Neural cell (in vitro differentiated cells): Measurements from ENCODE around the gene UBE2QL1. TPM values are rescaled to one million over a fixed set of nuclear protein-coding genes. Genes with fewer than 3 reads are reported as not detected.
A peak's percentile ranks its signal among the peaks of the same experiment; 100 is the strongest.

ENCODE experiments used
- H2AFZ ChIP-seq: fragments of 200-600, 300-800 bp; sonication (generic), shearing (Covaris generic); 2 replicates; pipeline ENCODE4 v1.6.0; 2014; ENCODE audit warnings: low read depth, mild to moderate bottlenecking, antibody characterized with exemption, low read length, moderate library complexity
- H3F3A ChIP-seq: fragments of 200-600 bp; shearing (Covaris generic); 2 replicates; pipeline ENCODE4 v1.6.1; 2016; ENCODE audit warnings: mild to moderate bottlenecking, moderate library complexity, mixed read lengths, antibody characterized with exemption, low read length; ENCODE audit not compliant: insufficient read depth, poor library complexity, severe bottlenecking
- H3K27ac ChIP-seq: fragments of 200-600, 300-800 bp; sonication (generic), shearing (Covaris generic); 2 replicates; pipeline ENCODE4 v1.5.1; 2014; ENCODE audit warnings: mild to moderate bottlenecking, low read length, moderate library complexity
- H3K27me3 ChIP-seq: fragments of 300-800, 200-600 bp; sonication (generic), shearing (Covaris generic); 2 replicates; pipeline ENCODE4 v1.6.0; 2014; ENCODE audit warnings: mild to moderate bottlenecking, low read depth, low read length, moderate library complexity; ENCODE audit not compliant: insufficient read depth
- H3K36me3 ChIP-seq: fragments of 300-800, 200-600 bp; sonication (generic), shearing (Covaris generic); 2 replicates; pipeline ENCODE4 v1.5.1; 2014; ENCODE audit warnings: mild to moderate bottlenecking, antibody characterized with exemption, low read length, moderate library complexity; ENCODE audit not compliant: insufficient read depth
- H3K4me2 ChIP-seq: fragments of 300-800, 200-600 bp; sonication (generic), shearing (Covaris generic); 2 replicates; pipeline ENCODE4 v1.6.0; 2014; ENCODE audit warnings: mild to moderate bottlenecking, low read length
- H3K4me3 ChIP-seq: fragments of 300-800, 200-600 bp; sonication (generic), shearing (Covaris generic); 2 replicates; pipeline ENCODE4 v1.5.1; 2014; ENCODE audit warnings: mild to moderate bottlenecking, low read length, moderate library complexity
- H3K79me2 ChIP-seq: fragments of 200-600 bp; shearing (Covaris generic); replicated peaks from 2 replicates; pipeline ENCODE4 v1.6.0; 2014; ENCODE audit warnings: mild to moderate bottlenecking, low read length, moderate library complexity; ENCODE audit not compliant: insufficient read depth
- H3K9ac ChIP-seq: fragments of 300-800, 200-600 bp; sonication (generic), shearing (Covaris generic); 2 replicates; pipeline ENCODE4 v1.6.1; 2016; ENCODE audit warnings: mild to moderate bottlenecking, low read length, mixed read lengths
- H3K9me2 ChIP-seq: fragments of 200-600 bp; shearing (Covaris generic); 2 replicates; pipeline ENCODE4 v1.6.1; 2016; ENCODE audit warnings: mild to moderate bottlenecking, low read length, mixed read lengths; ENCODE audit not compliant: insufficient read depth
- H3K9me3 ChIP-seq: fragments of 200-600, 300-800 bp; sonication (generic), shearing (Covaris generic); 2 replicates; pipeline ENCODE4 v1.6.1; 2016; ENCODE audit warnings: mild to moderate bottlenecking, mixed run types, low read length, moderate library complexity, mixed read lengths
- H4K20me1 ChIP-seq: fragments of 200-600 bp; shearing (Covaris generic); 2 replicates; pipeline ENCODE4 v1.6.1; 2016; ENCODE audit warnings: mild to moderate bottlenecking, mixed run types; ENCODE audit not compliant: insufficient read depth
- CTCF ChIP-seq: fragments of 450-650 bp; IDR thresholded peaks from 2 replicates; pipeline ENCODE4 v1.5.1; 2014; ENCODE audit warnings: antibody characterized with exemption, mild to moderate bottlenecking, moderate library complexity; ENCODE audit not compliant: poor library complexity, severe bottlenecking
- EP300 ChIP-seq: fragments of 450-650 bp; conservative IDR thresholded peaks from 2 replicates; pipeline ENCODE4 v1.6.1; 2014; ENCODE audit warnings: antibody characterized with exemption, mild to moderate bottlenecking, moderate library complexity; ENCODE audit not compliant: poor library complexity, severe bottlenecking
- EZH2 ChIP-seq: fragments of 200-600, 300-800 bp; shearing (Covaris generic), sonication (generic); IDR thresholded peaks from 2 replicates; pipeline ENCODE4 v1.6.1; 2014; ENCODE audit warnings: antibody characterized with exemption, low read length, borderline replicate concordance, mild to moderate bottlenecking; ENCODE audit not compliant: insufficient read depth, poor library complexity, severe bottlenecking
- MXI1 ChIP-seq: fragments of 450-650 bp; conservative IDR thresholded peaks from 2 replicates; pipeline ENCODE4 v1.6.1; 2014; ENCODE audit warnings: antibody characterized with exemption, mild to moderate bottlenecking; ENCODE audit not compliant: poor library complexity, severe bottlenecking
- POLR2AphosphoS5 ChIP-seq: IDR thresholded peaks from 2 replicates; pipeline ENCODE4 v1.6.1; 2012
- RAD21 ChIP-seq: fragments of 450-650 bp; conservative IDR thresholded peaks from 2 replicates; pipeline ENCODE4 v1.6.1; 2014; ENCODE audit warnings: antibody characterized with exemption, mild to moderate bottlenecking, moderate library complexity
- REST ChIP-seq: IDR thresholded peaks from 2 replicates; pipeline ENCODE4 v1.6.1; 2012; ENCODE audit warnings: borderline replicate concordance
- SMC3 ChIP-seq: fragments of 450-650 bp; conservative IDR thresholded peaks from 2 replicates; pipeline ENCODE4 v1.6.1; 2014; ENCODE audit warnings: antibody characterized with exemption, mild to moderate bottlenecking, moderate library complexity; ENCODE audit not compliant: poor library complexity
- TAF1 ChIP-seq: IDR thresholded peaks from 2 replicates; pipeline ENCODE4 v1.6.1; 2012; ENCODE audit warnings: low read depth
- polyA plus RNA-seq: library from polyadenylated mRNA; depleted of rRNA; stranded (reverse); fragments of >200 nt; gene quantifications from 2 replicates; pipeline ENCODE4 v1.2.3, GENCODE V29; 2014

UBE2QL1 gene
- polyA plus RNA-seq, 1 donor from 2014 or later, result 13.8 TPM

- H2AFZ ChIP-seq, result no peak overlapping the region
- no peaks in the 10 kb centered on the region for H3F3A ChIP-seq
- no peaks in the 10 kb centered on the region for H3K79me2 ChIP-seq
- H3K4me3 ChIP-seq, result no peak overlapping the region
- no peaks in the 10 kb centered on the region for H3K36me3 ChIP-seq
- no peak overlapping the region for H3K9ac ChIP-seq
- no peaks in the 10 kb centered on the region for H3K27me3 ChIP-seq
- peak; percentile 36 for TF ChIP-seq CTCF
- TF ChIP-seq SMC3, result peak; percentile 21
- no peak for TF ChIP-seq EP300
- no peak for TF ChIP-seq REST
- peak; percentile 11 for TF ChIP-seq RAD21
- TF ChIP-seq MXI1, result no peak
- no peak for TF ChIP-seq POLR2AphosphoS5
- no peak for TF ChIP-seq TAF1
- TF ChIP-seq EZH2, result no peak
- H3K9me2 ChIP-seq, result no peaks in the 10 kb centered on the region
- no peak overlapping the region for H3K27ac ChIP-seq
- H4K20me1 ChIP-seq, result no peaks in the 10 kb centered on the region
- H3K9me3 ChIP-seq, result no peaks in the 10 kb centered on the region
- no peak overlapping the region for H3K4me2 ChIP-seq
Observed at GRCh38 chr5:6480133-6481051, 31.7 kb downstream of the UBE2QL1 start.

- Histone ChIP-seq H3K36me3 (no peaks in the 10 kb centered on the region), H3K4me3 (no peak overlapping the region), H3F3A (no peaks in the 10 kb centered on the region), H3K27ac (no peak overlapping the region), H3K9me3 (no peaks in the 10 kb centered on the region), H2AFZ (no peak overlapping the region), H4K20me1 (no peaks in the 10 kb centered on the region), H3K4me2 (no peak overlapping the region), H3K79me2 (no peaks in the 10 kb centered on the region), H3K9me2 (no peaks in the 10 kb centered on the region), H3K9ac (no peak overlapping the region), H3K27me3 (no peaks in the 10 kb centered on the region)
- TF ChIP-seq SMC3 (no peak), MXI1 (no peak), EZH2 (no peak), POLR2AphosphoS5 (no peak), CTCF (no peak)
Observed at GRCh38 chr5:6482735-6483134, 34.1 kb downstream of the UBE2QL1 start.
